Transverse colon (tissue), 4 donors: ENCODE data around the gene CKMT2. TPM values are rescaled to one million over a fixed set of nuclear protein-coding genes. Genes with fewer than 3 reads are reported as not detected.
"Not testable (repeated sequence)": the region's sequence is repeated elsewhere in the genome, so short reads cannot be mapped to it uniquely, and the experiment has no call there.

Experiments
- DNase-seq: peaks from one replicate; pipeline ENCODE4 v3.0.0-alpha.2; 2019
- H3K27ac ChIP-seq, 4 donors: fragments of 200-600 bp; sonication (generic); 2 replicates each; pipeline ENCODE4 v1.5.1; 2016 to 2018; ENCODE audit warnings: inconsistent platforms in 4 of 4
- H3K27me3 ChIP-seq: fragments of 200-600 bp; sonication (generic); 2 replicates; pipeline ENCODE4 v1.5.1; 2017; ENCODE audit warnings: inconsistent platforms
- H3K36me3 ChIP-seq, 4 donors: fragments of 200-600 bp; sonication (generic); 2 replicates each; pipeline ENCODE4 v1.5.1; 2017 to 2019; ENCODE audit warnings: inconsistent platforms in 4 of 4
- H3K4me1 ChIP-seq, 4 donors: fragments of 200-600 bp; sonication (generic); 2 replicates each; pipeline ENCODE4 v1.5.1; 2017 to 2020; ENCODE audit warnings: inconsistent platforms in 4 of 4
- H3K4me3 ChIP-seq, 4 donors: fragments of 200-600 bp; sonication (generic); 1 replicate in 1 of 4; 2 replicates in 3 of 4; pipeline versions ENCODE4 v1.5.1 to v1.6.1; 2017 to 2019; ENCODE audit warnings: inconsistent platforms in 4 of 4
- H3K9me3 ChIP-seq, 2 donors: fragments of 200-600 bp; sonication (generic); 2 replicates each; pipeline ENCODE4 v1.5.1; 2017 to 2019; ENCODE audit warnings: inconsistent platforms in 2 of 2
- CTCF ChIP-seq, 5 experiments: fragments of 200-600 bp in 3 of 5; fragments of 450-650 bp in 2 of 5; sonication (generic) in 3 of 5; IDR thresholded peaks; 1 replicate in 2 of 5; 2 replicates in 3 of 5; pipeline ENCODE4 v1.5.1; 2016 to 2017; ENCODE audit warnings: antibody characterized with exemption in 5 of 5, inconsistent platforms in 3 of 5, mild to moderate bottlenecking in 2 of 5, moderate library complexity in 1 of 5
- EP300 ChIP-seq: sonication (generic); formaldehyde crosslinking; IDR thresholded peaks from one replicate; pipeline ENCODE4 v1.6.1; 2017; ENCODE audit warnings: antibody characterized with exemption, low read depth
- POLR2A ChIP-seq: fragments of 450-650 bp; IDR thresholded peaks from one replicate; pipeline ENCODE4 v1.6.1; 2016; ENCODE audit warnings: antibody characterized with exemption, mild to moderate bottlenecking, moderate library complexity
- POLR2AphosphoS5 ChIP-seq, 3 donors: sonication (generic); formaldehyde crosslinking; IDR thresholded peaks; one replicate each; pipeline ENCODE4 v1.6.1; 2016; ENCODE audit warnings: antibody characterized with exemption in 3 of 3
- WGBS, 2 donors: methylation state at CpG; one replicate each; pipeline ENCODE4 v1.1.5; 2018; ENCODE audit warnings: low coverage in 1 of 2; 5-methylcytosine and 5-hydroxymethylcytosine counted together
- in situ Hi-C, 4 donors: fragments of 200-750 bp; cut with MboI; loops; one replicate each; pipeline versions ENCODE4 v1.15.0 to v1.15.1; 2017; ENCODE audit warnings: low sequenced_read_pairs in 3 of 4, low pct_ligation_motif_present in 1 of 4, low pct_unique_long_range_greater_than_20kb in 1 of 4
- intact Hi-C: fragments of 100-400 bp; cut with DNase I; formaldehyde crosslinking; loops from one replicate; pipeline ENCODE4 v1.15.1; 2023; ENCODE audit warnings: low total_unique reads
- total RNA-seq, 4 donors: library from RNA; depleted of rRNA; stranded (reverse); fragments of >200 nt; gene quantifications; one replicate each; pipeline ENCODE4 v1.1.0, GENCODE V29; 2016

The CKMT2 gene
- total RNA-seq, 4 donors from 2014 or later: 0.79 to 17.1 (median 5.1) TPM

- H3K4me3 ChIP-seq: no peak overlapping the region
- in situ Hi-C loops: no loop called here
- no peaks in the 10 kb centered on the region for H3K27me3 ChIP-seq
- H3K27ac ChIP-seq: no peak overlapping the region
- intact Hi-C loops: no loop called here
- no peaks in the 10 kb centered on the region for H3K4me1 ChIP-seq
- no peak for DNase-seq
- WGBS, 2 donors: 56 to 67% methylated on average over 3 of the region's 3 CpGs
- no peaks in the 10 kb centered on the region for H3K9me3 ChIP-seq
- H3K36me3 ChIP-seq: no peaks in the 10 kb centered on the region
- TF ChIP-seq CTCF (IDR thresholded peaks at IDR 0.05): no peak
- TF ChIP-seq POLR2AphosphoS5 (IDR thresholded peaks at IDR 0.05): no peak
Observed at GRCh38 chr5:81286059-81286617, 53.0 kb downstream of the CKMT2 start.

GRCh38 chr5:81288021-81288433, 54.9 kb downstream of the CKMT2 start:
- no peaks in the 10 kb centered on the region for H3K27me3 ChIP-seq
- in situ Hi-C loops: no loop called here
- H3K4me1 ChIP-seq: no peaks in the 10 kb centered on the region
- H3K27ac ChIP-seq: no peak overlapping the region
- H3K4me3 ChIP-seq: no peak overlapping the region
- 79 to 84% methylated on average over 4 of the region's 4 CpGs for WGBS, 2 donors
- no peak for TF ChIP-seq POLR2AphosphoS5 (IDR thresholded peaks at IDR 0.05)
- no peak for TF ChIP-seq POLR2A
- no peak for TF ChIP-seq CTCF (IDR thresholded peaks at IDR 0.05)
- no peaks in the 10 kb centered on the region for H3K36me3 ChIP-seq
- intact Hi-C loops: no loop called here
- H3K9me3 ChIP-seq: peaks cover 5 to 12% of the 10 kb centered on the region in 2 donors
- no peak for DNase-seq

DNA sequence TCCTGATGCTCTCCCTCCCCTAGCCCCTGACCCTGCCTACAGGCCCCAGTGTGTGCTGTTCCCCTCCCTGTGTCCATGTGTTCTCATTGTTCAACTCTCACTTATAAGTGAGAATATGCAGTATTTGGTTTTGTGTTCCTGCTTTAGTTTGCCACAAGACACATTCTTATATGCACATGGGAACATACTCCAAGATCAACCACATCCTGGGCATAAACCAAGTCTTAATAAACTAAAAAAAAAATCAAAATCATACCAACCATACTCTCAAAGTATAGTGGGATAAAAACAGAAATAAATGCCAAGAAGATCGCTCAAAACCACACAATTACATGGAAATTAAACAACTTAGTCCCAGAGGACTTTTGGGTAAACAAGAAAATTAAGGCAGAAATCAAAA, 57.0 kb downstream of the CKMT2 start:
- peaks cover 5 to 12% of the 10 kb centered on the region in 2 donors for H3K9me3 ChIP-seq
- 63 to 89% methylated on average over 1 of the region's 1 CpG for WGBS, 2 donors
- DNase-seq: no peak
- in situ Hi-C loops: no loop called here
- intact Hi-C loops: no loop called here
- H3K4me1 ChIP-seq: no peaks in the 10 kb centered on the region
- H3K27ac ChIP-seq: no peak overlapping the region
- H3K4me3 ChIP-seq: no peak overlapping the region
- TF ChIP-seq POLR2A (no peak), POLR2AphosphoS5 (IDR thresholded peaks at IDR 0.05) (no peak), CTCF (IDR thresholded peaks at IDR 0.05) (no peak), EP300 (no peak)
- no peaks in the 10 kb centered on the region for H3K27me3 ChIP-seq
- no peaks in the 10 kb centered on the region for H3K36me3 ChIP-seq

GRCh38 chr5:81292130-81292529, 59.0 kb downstream of the CKMT2 start:
- no peaks in the 10 kb centered on the region for H3K4me1 ChIP-seq
- H3K27me3 ChIP-seq: no peaks in the 10 kb centered on the region
- no peak for TF ChIP-seq POLR2A
- TF ChIP-seq CTCF (IDR thresholded peaks at IDR 0.05): no peak
- no peak for TF ChIP-seq EP300
- TF ChIP-seq POLR2AphosphoS5 (IDR thresholded peaks at IDR 0.05): no peak
- in situ Hi-C loops (no loop called here), intact Hi-C loops (no loop called here)
- H3K4me3 ChIP-seq: no peak overlapping the region
- WGBS, 2 donors: 51 to 60% methylated on average over 1 to 2 of the region's 2 CpGs
- H3K27ac ChIP-seq: no peak overlapping the region
- DNase-seq: no peak
- peaks cover 5 to 12% of the 10 kb centered on the region in 2 donors for H3K9me3 ChIP-seq
- no peaks in the 10 kb centered on the region for H3K36me3 ChIP-seq

DNA sequence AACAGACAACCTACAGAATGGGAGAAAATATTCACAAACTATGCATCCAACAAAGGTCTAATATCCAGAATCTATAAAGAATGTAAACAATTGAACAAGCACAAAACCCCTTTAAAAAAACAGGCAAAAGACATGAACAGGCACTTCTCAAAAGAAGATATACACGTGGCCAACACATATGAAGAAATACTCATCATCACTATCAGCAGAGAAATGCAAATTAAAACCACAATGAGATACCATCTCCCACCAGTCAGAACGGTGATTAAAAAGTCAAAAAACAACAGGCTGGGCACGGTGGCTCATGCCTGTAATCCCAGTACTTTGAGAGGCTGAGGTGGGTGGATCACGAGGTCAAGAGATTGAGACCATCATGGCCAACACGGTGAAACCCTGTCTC, 60.9 kb downstream of the CKMT2 start:
- H3K4me1 ChIP-seq, H3K4me3 ChIP-seq, H3K27me3 ChIP-seq, in situ Hi-C loops, intact Hi-C loops, H3K36me3 ChIP-seq, DNase-seq, H3K27ac ChIP-seq: not testable (repeated sequence)
- peaks cover 5 to 12% of the 10 kb centered on the region in 2 donors for H3K9me3 ChIP-seq
- WGBS, 2 donors: 81 to 85% methylated on average over 4 to 5 of the region's 5 CpGs
